ENCODE measurements around the gene TBX19.

TBX19 gene

GRCh38 chr1:168280296-168280927 is at the start of gene TBX19:
TBX19 (plus strand) TSS chr1:168280877; CDS start chr1:168281091, 214 bp downstream.
- DNase-seq (ENCODE audit: low spot score), result no peak

- no peak for DNase-seq (ENCODE audit: low spot score)
These were observed 45.7 kb upstream of the TBX19 start for GRCh38 chr1:168234846-168235547.

- DNase-seq (ENCODE audit: low spot score), result no peak
These were observed 45.2 kb upstream of the TBX19 start for GRCh38 chr1:168235548-168235885.

GRCh38 chr1:168235937-168236336 is 44.7 kb upstream of the TBX19 start:
- no peak for DNase-seq (ENCODE audit: low spot score)

- no peak for DNase-seq (ENCODE audit: low spot score)
These were observed 43.7 kb upstream of the TBX19 start for GRCh38 chr1:168236836-168237611.

GRCh38 chr1:168243198-168243597 is 37.5 kb upstream of the TBX19 start:
- no peak for DNase-seq (ENCODE audit: low spot score)

- DNase-seq (ENCODE audit: low spot score), result no peak
These were observed 37.0 kb upstream of the TBX19 start for GRCh38 chr1:168243636-168244212.

- no peak for DNase-seq (ENCODE audit: low spot score)
These were observed 35.6 kb upstream of the TBX19 start for GRCh38 chr1:168245042-168245441.

- no peak for DNase-seq (ENCODE audit: low spot score)
These were observed 34.2 kb upstream of the TBX19 start for GRCh38 chr1:168246506-168246905.

GRCh38 chr1:168252204-168252733 is 28.4 kb upstream of the TBX19 start:
- no peak for DNase-seq (ENCODE audit: low spot score)

- DNase-seq (ENCODE audit: low spot score), result no peak
These were observed 24.5 kb upstream of the TBX19 start for GRCh38 chr1:168256164-168256563.

GRCh38 chr1:168257397-168257796 is 23.3 kb upstream of the TBX19 start:
- DNase-seq (ENCODE audit: low spot score), result no peak

GRCh38 chr1:168259567-168259966 is 21.1 kb upstream of the TBX19 start:
- DNase-seq (ENCODE audit: low spot score), result no peak

- DNase-seq (ENCODE audit: low spot score), result no peak
These were observed 20.3 kb upstream of the TBX19 start for GRCh38 chr1:168260393-168260792.

GRCh38 chr1:168261390-168261789 is 19.3 kb upstream of the TBX19 start:
- DNase-seq (ENCODE audit: low spot score), result no peak

- DNase-seq (ENCODE audit: low spot score), result no peak
These were observed 17.5 kb upstream of the TBX19 start for GRCh38 chr1:168263130-168263529.

- DNase-seq (ENCODE audit: low spot score), result no peak
These were observed 16.4 kb upstream of the TBX19 start for GRCh38 chr1:168264296-168264695.

GRCh38 chr1:168265596-168265995 is 15.1 kb upstream of the TBX19 start:
- DNase-seq (ENCODE audit: low spot score), result no peak

GRCh38 chr1:168266644-168267186 is 14.0 kb upstream of the TBX19 start:
- no peak for DNase-seq (ENCODE audit: low spot score)

- DNase-seq (ENCODE audit: low spot score), result no peak
These were observed 9.0 kb upstream of the TBX19 start for GRCh38 chr1:168271636-168272035.

GRCh38 chr1:168273575-168273974 is 7.1 kb upstream of the TBX19 start:
- DNase-seq (ENCODE audit: low spot score), result no peak

- DNase-seq (ENCODE audit: low spot score), result no peak
These were observed 1.4 kb upstream of the TBX19 start for GRCh38 chr1:168279253-168279652.
